Neuronal stem cell (in vitro differentiated cells): ENCODE measurements around the gene ZFYVE9.
A peak's percentile ranks its signal among the peaks of the same experiment; 100 is the strongest.

Experiments
- DNase-seq: peaks from one replicate; pipeline ENCODE4 v3.0.0-alpha.2; 2013; ENCODE audit warnings: low spot score
- H2AFZ ChIP-seq: one replicate; pipeline ENCODE4 v1.6.1; 2013; ENCODE audit warnings: mild to moderate bottlenecking, low read length, inconsistent platforms
- H2AK5ac ChIP-seq: 2 replicates; pipeline ENCODE4 v1.6.1; 2013; ENCODE audit warnings: low read depth, mild to moderate bottlenecking, inconsistent platforms, low read length, moderate library complexity, mixed read lengths
- H2BK120ac ChIP-seq: 2 replicates; pipeline ENCODE4 v1.6.1; 2013; ENCODE audit warnings: low read depth, mild to moderate bottlenecking, inconsistent platforms, low read length, moderate library complexity, mixed read lengths
- H2BK12ac ChIP-seq: one replicate; pipeline ENCODE4 v1.6.1; 2013; ENCODE audit warnings: low read length, inconsistent platforms
- H2BK15ac ChIP-seq: 2 replicates; pipeline ENCODE4 v1.6.1; 2013; ENCODE audit warnings: mild to moderate bottlenecking, low read length, inconsistent platforms, mixed read lengths
- H2BK5ac ChIP-seq: one replicate; pipeline ENCODE4 v1.6.1; 2013; ENCODE audit warnings: inconsistent platforms, mild to moderate bottlenecking, low read length, moderate library complexity
- H3K14ac ChIP-seq: one replicate; pipeline ENCODE4 v1.6.1; 2013; ENCODE audit warnings: low read length, inconsistent platforms
- H3K18ac ChIP-seq: 2 replicates; pipeline ENCODE4 v1.6.1; 2013; ENCODE audit warnings: low read length, inconsistent platforms
- H3K23ac ChIP-seq: 2 replicates; pipeline ENCODE4 v1.6.1; 2013; ENCODE audit warnings: low read depth, mild to moderate bottlenecking, mixed read lengths, low read length, inconsistent platforms; ENCODE audit not compliant: poor library complexity
- H3K27ac ChIP-seq: replicated peaks from 3 replicates; pipeline ENCODE4 v1.5.1; 2013; ENCODE audit warnings: low read length, inconsistent platforms
- H3K27me3 ChIP-seq, 3 experiments: 2 replicates each; pipeline ENCODE4 v1.6.1; 2013; ENCODE audit warnings: low read length in 3 of 3, mild to moderate bottlenecking in 2 of 3, inconsistent platforms in 1 of 3, low read depth in 1 of 3, mixed read lengths in 1 of 3, moderate library complexity in 1 of 3; ENCODE audit not compliant: control insufficient read depth in 3 of 3, insufficient read depth in 3 of 3
- H3K36me3 ChIP-seq, 2 donors: replicated peaks in 1 of 2; 2 replicates each; pipeline ENCODE4 v1.6.1; 2013; ENCODE audit warnings: low read length in 2 of 2; ENCODE audit not compliant: control insufficient read depth in 2 of 2, insufficient read depth in 2 of 2
- H3K4ac ChIP-seq: 2 replicates; pipeline ENCODE4 v1.6.1; 2013; ENCODE audit warnings: inconsistent platforms, mild to moderate bottlenecking, low read length, moderate library complexity
- H3K4me1 ChIP-seq, 2 donors: 1 replicate in 1 of 2; 2 replicates in 1 of 2; pipeline ENCODE4 v1.6.1; 2013; ENCODE audit warnings: low read length in 2 of 2, low read depth in 1 of 2; ENCODE audit not compliant: control insufficient read depth in 2 of 2, insufficient read depth in 1 of 2
- H3K4me2 ChIP-seq: one replicate; pipeline ENCODE4 v1.6.1; 2013; ENCODE audit warnings: mild to moderate bottlenecking, low read length, inconsistent platforms; ENCODE audit not compliant: insufficient read depth, poor library complexity, severe bottlenecking
- H3K4me3 ChIP-seq, 2 donors: 2 replicates each; pipeline ENCODE4 v1.5.1; 2013; ENCODE audit warnings: low read length in 2 of 2, mild to moderate bottlenecking in 2 of 2, inconsistent platforms in 1 of 2, moderate library complexity in 1 of 2
- H3K79me1 ChIP-seq: one replicate; pipeline ENCODE4 v1.6.1; 2013; ENCODE audit warnings: low read depth, mild to moderate bottlenecking, inconsistent platforms, low read length, moderate library complexity
- H3K9ac ChIP-seq: one replicate; pipeline ENCODE4 v1.6.1; 2013; ENCODE audit warnings: mild to moderate bottlenecking, low read depth, low read length, inconsistent platforms; ENCODE audit not compliant: poor library complexity
- H3K9me3 ChIP-seq, 2 donors: replicated peaks in 1 of 2; 2 replicates each; pipeline versions ENCODE3 to v1.6.1; 2013; ENCODE audit warnings: low read length in 2 of 2, mild to moderate bottlenecking in 2 of 2, inconsistent platforms in 1 of 2, low read depth in 1 of 2, mixed read lengths in 1 of 2, moderate library complexity in 1 of 2; ENCODE audit not compliant: control insufficient read depth in 2 of 2, insufficient read depth in 1 of 2
- H4K8ac ChIP-seq: one replicate; pipeline ENCODE4 v1.6.1; 2013; ENCODE audit warnings: low read depth, mild to moderate bottlenecking, inconsistent platforms, low read length, moderate library complexity
- H4K91ac ChIP-seq: one replicate; pipeline ENCODE4 v1.6.1; 2013; ENCODE audit warnings: low read length, low read depth, mild to moderate bottlenecking, inconsistent platforms; ENCODE audit not compliant: poor library complexity
- WGBS, 2 donors: extraction: QIAGEN DNeasy Blood & Tissue Kit; methylation state at CpG; one replicate each; pipeline ENCODE4 v1.1.7; 2013; ENCODE audit warnings: missing lambda C conversion rate in 2 of 2, mixed read lengths in 1 of 2; ENCODE audit not compliant: insufficient read length in 2 of 2, insufficient replicate concordance in 1 of 2; ENCODE audit errors: extremely low coverage in 2 of 2; 5-methylcytosine and 5-hydroxymethylcytosine counted together

ZFYVE9 gene

DNA sequence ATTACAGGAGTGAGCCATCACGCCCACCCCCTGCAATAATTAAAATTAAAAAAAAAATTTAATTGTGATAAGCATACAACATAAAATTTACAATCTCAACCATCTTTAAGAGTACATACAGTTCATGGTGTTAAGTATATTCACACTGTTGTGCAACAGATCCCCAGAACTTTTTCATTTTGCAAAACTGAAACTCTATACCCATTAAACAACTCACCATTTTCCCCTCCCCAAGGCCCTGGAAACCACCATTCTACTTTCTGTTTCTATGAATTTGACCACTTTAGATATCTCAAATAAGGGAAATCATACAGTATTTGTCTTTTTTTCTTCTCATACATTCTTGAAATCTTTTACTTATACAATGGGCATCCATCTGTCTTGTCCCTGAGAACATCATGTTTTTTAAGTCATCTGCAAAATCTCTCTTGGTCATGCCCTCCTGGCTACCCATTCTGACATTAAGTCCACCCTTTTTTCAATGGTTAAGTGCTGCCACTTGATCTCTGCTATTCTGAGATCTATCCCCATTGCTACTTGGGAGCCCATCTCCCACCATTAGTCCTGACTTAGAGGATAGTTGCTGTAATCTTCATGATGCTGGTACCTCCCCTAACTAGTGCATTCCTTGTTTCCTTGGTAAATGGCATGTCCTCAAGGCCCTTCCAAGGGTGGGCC is 39.4 kb upstream of the ZFYVE9 start:
- no peak overlapping the region for H3K9ac ChIP-seq

DNA sequence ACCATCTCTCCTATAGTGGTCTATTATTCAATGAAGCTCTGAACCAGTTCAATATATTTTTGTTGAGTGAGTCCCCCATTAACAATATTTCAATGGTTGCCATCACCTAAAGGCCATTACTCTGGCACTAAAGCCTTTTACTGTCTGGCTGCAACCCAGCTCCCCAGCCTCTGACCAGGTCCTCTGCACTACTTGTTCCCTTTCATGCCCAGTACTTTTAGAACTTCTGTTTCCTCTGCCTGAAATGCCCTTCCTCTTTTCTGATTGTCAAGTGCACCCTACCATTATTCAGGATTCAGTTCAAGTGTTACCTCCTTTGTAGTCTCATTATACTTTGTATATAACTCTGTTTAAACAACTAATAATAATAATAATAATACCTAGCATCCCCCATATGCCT is 30.4 kb upstream of the ZFYVE9 start:
- no peak overlapping the region for H2BK15ac ChIP-seq
- H2BK5ac ChIP-seq: no peak overlapping the region
- H4K8ac ChIP-seq: no peak overlapping the region
- no peak overlapping the region for H3K4me3 ChIP-seq
- H3K4ac ChIP-seq: no peak overlapping the region
- H3K23ac ChIP-seq: no peak overlapping the region
- H3K18ac ChIP-seq: no peak overlapping the region
- no peaks in the 10 kb centered on the region for H3K9me3 ChIP-seq
- H2AFZ ChIP-seq: no peak overlapping the region
- peaks cover 0 to 20% (median 0%) of the 10 kb centered on the region in 3 experiments for H3K27me3 ChIP-seq
- no peak for DNase-seq
- H4K91ac ChIP-seq: no peak overlapping the region
- no peak overlapping the region for H2AK5ac ChIP-seq
- H2BK120ac ChIP-seq: no peak overlapping the region
- no peak overlapping the region for H3K4me2 ChIP-seq
- no peaks in the 10 kb centered on the region for H3K36me3 ChIP-seq
- no peaks in the 10 kb centered on the region for H3K79me1 ChIP-seq
- peaks cover 0 to 2% of the 10 kb centered on the region in 2 donors for H3K4me1 ChIP-seq
- H2BK12ac ChIP-seq: no peak overlapping the region
- H3K14ac ChIP-seq: no peak overlapping the region
- H3K27ac ChIP-seq: no peak overlapping the region
- no peak overlapping the region for H3K9ac ChIP-seq

More for the DNA sequence above, 39.4 kb upstream of the ZFYVE9 start:
- Histone ChIP-seq H3K79me1 (no peaks in the 10 kb centered on the region), H2BK12ac (no peak overlapping the region), H3K23ac (no peak overlapping the region), H4K8ac (no peak overlapping the region), H3K27ac (no peak overlapping the region), H3K4me2 (no peak overlapping the region), H2AFZ (no peak overlapping the region), H3K18ac (no peak overlapping the region), H3K9me3 (no peaks in the 10 kb centered on the region), H2AK5ac (no peak overlapping the region), H2BK120ac (no peak overlapping the region), H3K4me1 (peaks cover 3 to 6% of the 10 kb centered on the region in 2 donors), H2BK15ac (no peak overlapping the region), H3K14ac (no peak overlapping the region), H3K27me3 (peaks cover 0 to 21% (median 0%) of the 10 kb centered on the region in 3 experiments), H2BK5ac (no peak overlapping the region), H3K36me3 (no peaks in the 10 kb centered on the region), H3K4me3 (no peak overlapping the region), H4K91ac (no peak overlapping the region), H3K4ac (no peak overlapping the region)
- no peak for DNase-seq
- WGBS, 2 donors: no CpG with 5 or more reads among the region's 1 CpG

- no peak overlapping the region for H3K9ac ChIP-seq
- no peak overlapping the region for H4K8ac ChIP-seq
- H3K9me3 ChIP-seq: no peaks in the 10 kb centered on the region
- H3K4ac ChIP-seq: no peak overlapping the region
- H2BK12ac ChIP-seq: no peak overlapping the region
- H3K27me3 ChIP-seq: peaks cover 0 to 20% (median 0%) of the 10 kb centered on the region in 3 experiments
- no peak for DNase-seq
- H3K18ac ChIP-seq: no peak overlapping the region
- no peak overlapping the region for H3K4me3 ChIP-seq
- no peak overlapping the region for H3K14ac ChIP-seq
- H2BK15ac ChIP-seq: no peak overlapping the region
- H3K23ac ChIP-seq: no peak overlapping the region
- H3K79me1 ChIP-seq: no peaks in the 10 kb centered on the region
- peaks cover 0 to 2% of the 10 kb centered on the region in 2 donors for H3K4me1 ChIP-seq
- no peak overlapping the region for H2BK5ac ChIP-seq
- no peaks in the 10 kb centered on the region for H3K36me3 ChIP-seq
- no peak overlapping the region for H3K4me2 ChIP-seq
- WGBS, 2 donors: no CpG with 5 or more reads among the region's 3 CpGs
- H2AK5ac ChIP-seq: no peak overlapping the region
- H3K27ac ChIP-seq: no peak overlapping the region
- no peak overlapping the region for H2AFZ ChIP-seq
- no peak overlapping the region for H4K91ac ChIP-seq
- H2BK120ac ChIP-seq: no peak overlapping the region
These were observed 29.4 kb upstream of the ZFYVE9 start for GRCh38 chr1:52112489-52112888.

GRCh38 chr1:52119301-52120079 is 22.4 kb upstream of the ZFYVE9 start:
- no peaks in the 10 kb centered on the region for H3K9me3 ChIP-seq
- H2AFZ ChIP-seq: peak overlapping the region; percentile 59
- H3K23ac ChIP-seq: no peak overlapping the region
- no peak overlapping the region for H2BK5ac ChIP-seq
- no peak for DNase-seq
- no peak overlapping the region for H2BK12ac ChIP-seq
- H2AK5ac ChIP-seq: no peak overlapping the region
- H3K4ac ChIP-seq: no peak overlapping the region
- no peak overlapping the region for H3K27ac ChIP-seq
- H4K8ac ChIP-seq: no peak overlapping the region
- H3K27me3 ChIP-seq: peaks cover 0 to 26% (median 0%) of the 10 kb centered on the region in 3 experiments
- H2BK15ac ChIP-seq: no peak overlapping the region
- no peak overlapping the region for H3K18ac ChIP-seq
- no peak overlapping the region for H3K4me2 ChIP-seq
- H3K9ac ChIP-seq: no peak overlapping the region
- H3K4me3 ChIP-seq: no peak overlapping the region
- H3K4me1 ChIP-seq: peaks cover 4 to 9% of the 10 kb centered on the region in 2 donors
- H3K36me3 ChIP-seq: no peaks in the 10 kb centered on the region
- H3K14ac ChIP-seq: no peak overlapping the region
- no peaks in the 10 kb centered on the region for H3K79me1 ChIP-seq
- no peak overlapping the region for H4K91ac ChIP-seq
- WGBS, 2 donors: no CpG with 5 or more reads among the region's 12 CpGs
- no peak overlapping the region for H2BK120ac ChIP-seq
